ENCODE data around the gene DTNB. TPM values are rescaled to one million over a fixed set of nuclear protein-coding genes. Genes with fewer than 3 reads are reported as not detected.
"Not testable (repeated sequence)": the region's sequence is repeated elsewhere in the genome, so short reads cannot be mapped to it uniquely, and the experiment has no call there.

Gene DTNB
- total RNA-seq, 1 donor from 2014 or later: 5.7 TPM

DNA sequence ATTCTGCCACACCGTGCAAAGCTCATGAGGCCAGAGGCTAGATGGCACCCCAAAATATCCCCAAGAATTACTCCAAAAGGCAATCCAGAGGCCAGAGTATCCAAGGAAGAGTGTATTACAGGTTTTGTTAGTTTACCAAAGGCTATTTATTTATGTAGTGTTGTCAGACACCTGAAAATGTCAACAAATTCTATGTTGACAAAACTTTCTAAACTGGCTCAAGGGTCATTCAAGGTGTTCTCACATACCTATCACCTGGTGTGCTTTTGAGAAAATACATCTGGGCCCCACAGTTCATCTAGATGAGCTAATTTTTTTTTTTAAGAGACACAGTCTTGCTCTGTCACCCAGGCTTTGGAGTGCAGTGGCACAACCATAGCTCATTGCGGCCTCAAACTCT, 12.4 kb upstream of the DTNB start:
- no peak for DNase-seq (ENCODE audit: low spot score)
- intact Hi-C loops (cut with DNase I): no loop called here

DNA sequence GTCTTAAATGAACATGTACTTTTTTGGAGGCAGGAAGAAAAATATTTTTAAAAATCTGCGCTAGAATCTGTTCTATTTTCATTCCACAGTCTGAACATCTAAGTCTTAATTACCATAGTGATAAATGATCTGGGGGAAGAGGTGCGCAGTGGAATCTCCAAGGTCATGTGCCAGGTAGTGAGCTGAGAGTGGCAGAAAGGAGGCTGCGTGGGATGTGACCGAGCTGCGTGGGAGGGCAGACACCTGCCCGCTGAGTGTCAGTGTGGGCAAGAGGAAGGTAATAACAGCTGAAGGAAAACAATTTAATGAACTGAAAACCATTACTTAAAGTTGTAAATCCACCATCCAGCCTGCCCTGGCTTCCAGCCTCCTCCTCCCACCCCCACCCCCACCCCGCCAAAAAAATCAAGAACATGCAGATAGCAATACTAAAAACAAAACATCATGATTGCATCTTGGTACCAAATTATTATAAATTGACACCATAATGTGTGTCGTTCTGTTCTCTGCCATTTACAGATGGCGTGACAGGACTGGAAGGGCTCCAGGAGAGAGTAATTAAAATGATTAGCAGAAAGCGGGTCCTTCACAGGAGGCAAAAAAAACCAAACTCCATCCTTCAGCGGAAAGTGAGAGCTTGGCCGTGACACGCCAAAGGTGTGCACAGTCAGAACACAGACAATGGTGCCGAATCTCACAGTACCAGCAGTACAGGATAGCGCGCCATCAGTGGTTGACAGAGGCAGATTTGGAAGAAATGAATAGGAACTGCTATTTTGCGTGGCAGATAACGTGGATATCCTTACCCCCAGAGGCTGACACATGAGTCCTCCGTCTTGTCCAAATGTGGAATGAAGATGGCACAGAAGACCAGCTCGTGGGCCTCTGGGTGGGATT, 11.4 kb upstream of the DTNB start:
- intact Hi-C loops (cut with DNase I): no loop called here
- no peak for DNase-seq (ENCODE audit: low spot score)

- DNase-seq (ENCODE audit: low spot score): no peak
- intact Hi-C loops (cut with DNase I): no loop called here
Measured at GRCh38 chr2:25682082-25682481, 8.7 kb upstream of the DTNB start.

DNA sequence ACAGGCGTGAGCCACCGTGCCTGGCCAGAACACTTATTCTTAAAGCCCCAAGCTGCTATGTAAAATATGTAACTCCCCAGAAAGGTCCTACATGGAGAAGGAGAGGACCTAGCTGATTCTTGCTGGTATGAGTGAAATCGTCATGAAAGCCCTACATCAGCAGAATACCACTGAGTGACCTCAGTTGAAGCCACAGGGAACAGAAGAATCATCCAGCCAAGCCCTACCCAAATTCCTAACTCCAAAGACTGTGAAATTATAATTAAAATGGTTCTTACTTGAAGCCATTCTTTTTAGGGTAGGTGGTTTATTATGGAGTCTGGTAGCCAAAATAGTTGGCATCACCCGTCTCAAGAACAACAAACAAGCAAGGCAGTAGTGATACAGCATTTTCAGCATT, 4.5 kb upstream of the DTNB start:
- DNase-seq (ENCODE audit: low spot score): no peak
- intact Hi-C loops (cut with DNase I): loop anchor here (10.0 kb wide), 1 partner anchor 313 kb away; no protein-coding TSS in a partner anchor

DNA sequence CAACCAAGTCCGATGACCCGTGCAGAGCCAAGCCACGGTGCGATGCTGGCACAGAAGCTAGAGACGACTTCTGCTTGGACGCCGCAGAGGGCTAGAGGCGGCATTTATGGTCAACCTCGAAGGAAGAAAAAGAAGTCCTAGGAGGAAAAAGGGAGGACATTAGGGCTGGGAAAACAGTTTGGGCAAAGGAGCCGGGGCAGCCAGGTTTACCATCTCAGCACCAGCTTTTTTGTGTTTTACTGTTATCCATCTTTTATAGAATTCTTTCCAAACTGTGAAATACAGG, 643 bp upstream of the DTNB start:
- intact Hi-C loops (cut with DNase I): loop anchor here (10.0 kb wide), 1 partner anchor 309 kb away; no protein-coding TSS in a partner anchor
- DNase-seq (ENCODE audit: low spot score): no peak

- intact Hi-C loops (cut with DNase I): loop anchor here (10.0 kb wide), 1 partner anchor 308 kb away; no protein-coding TSS in a partner anchor
- DNase-seq (ENCODE audit: low spot score): no peak
Measured at GRCh38 chr2:25672494-25673299, 680 bp downstream of the DTNB start.

DNA sequence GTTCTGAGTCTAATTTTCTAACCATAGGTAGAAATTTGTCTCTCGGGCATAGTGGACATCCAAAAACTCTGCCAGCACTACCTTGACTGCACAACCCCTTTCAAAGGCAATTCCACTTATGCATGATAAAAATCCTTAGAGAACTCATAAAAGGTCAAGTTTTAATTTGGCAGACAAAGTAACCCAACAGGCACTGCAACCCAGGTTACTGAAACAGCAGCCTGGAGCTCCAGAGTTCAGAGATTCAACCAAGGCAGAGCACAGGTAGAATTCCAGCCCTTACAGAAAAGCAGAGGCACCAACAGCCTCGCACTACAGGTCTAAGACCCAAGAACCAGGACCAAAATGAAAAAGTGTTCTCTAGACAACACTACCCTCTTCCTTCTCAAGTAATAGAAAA, 1.8 kb downstream of the DTNB start:
- intact Hi-C loops (cut with DNase I): loop anchor here (10.0 kb wide), 1 partner anchor 307 kb away; no protein-coding TSS in a partner anchor
- DNase-seq (ENCODE audit: low spot score): no peak

- intact Hi-C loops (cut with DNase I): no loop called here
- no peak for DNase-seq (ENCODE audit: low spot score)
Measured at GRCh38 chr2:25669520-25669919, 3.9 kb downstream of the DTNB start.

DNA sequence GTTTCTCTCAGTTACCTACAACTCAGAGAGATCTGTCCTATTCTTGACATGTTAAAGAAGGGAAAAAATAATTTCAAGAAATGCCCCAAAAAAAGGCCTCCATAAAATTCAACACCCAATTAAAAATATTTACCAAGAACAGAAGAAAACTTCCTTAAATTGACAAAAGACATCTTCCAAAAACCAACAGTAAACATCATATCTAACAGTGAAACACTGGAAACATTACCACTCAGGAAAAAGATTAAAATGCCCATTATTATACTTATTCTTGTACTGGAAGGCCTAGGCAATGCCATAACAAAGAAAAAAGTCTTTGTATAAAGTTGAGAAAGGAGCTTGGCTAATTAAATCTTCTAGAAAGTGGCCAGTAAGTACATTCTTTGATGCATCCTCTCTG, 7.2 kb downstream of the DTNB start:
- DNase-seq (ENCODE audit: low spot score): no peak
- intact Hi-C loops (cut with DNase I): no loop called here

- not testable (repeated sequence) for DNase-seq (ENCODE audit: low spot score)
- intact Hi-C loops (cut with DNase I): loop anchor here (2.0 kb wide), 1 partner anchor 59 kb away; no protein-coding TSS in a partner anchor
Measured at GRCh38 chr2:25665429-25665828, 7.9 kb downstream of the DTNB start.

- intact Hi-C loops (cut with DNase I): loop anchor here (2.0 kb wide), 1 partner anchor 58 kb away; no protein-coding TSS in a partner anchor
- DNase-seq (ENCODE audit: low spot score): no peak
Measured at GRCh38 chr2:25664965-25665307, 8.4 kb downstream of the DTNB start.

- DNase-seq (ENCODE audit: low spot score): no peak
- intact Hi-C loops (cut with DNase I): loop anchor here (2.0 kb wide), 1 partner anchor 58 kb away; no protein-coding TSS in a partner anchor
Measured at GRCh38 chr2:25664183-25664964, 9.0 kb downstream of the DTNB start.

GRCh38 chr2:25655316-25655715, 18.1 kb downstream of the DTNB start:
- intact Hi-C loops (cut with DNase I): no loop called here
- DNase-seq (ENCODE audit: low spot score): no peak

DNA sequence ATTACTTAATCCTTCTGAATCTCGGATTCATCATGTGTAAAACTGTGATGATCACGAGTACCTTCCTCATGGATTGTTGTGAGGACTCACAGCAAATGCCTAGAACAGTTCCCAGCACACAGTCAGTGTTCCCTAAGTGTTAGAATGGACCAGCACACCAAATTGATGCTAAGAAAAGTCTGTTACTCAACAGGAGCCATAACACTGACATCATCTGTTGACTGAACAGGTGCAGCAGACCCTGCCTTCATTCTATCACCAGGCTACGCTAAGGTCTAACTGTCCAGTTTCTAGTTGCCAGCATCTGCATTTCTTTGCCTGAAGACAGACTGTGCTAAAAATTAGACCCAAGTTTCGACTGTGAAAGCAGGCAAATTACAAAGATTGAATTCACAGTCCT, 18.6 kb downstream of the DTNB start:
- intact Hi-C loops (cut with DNase I): no loop called here
- no peak for DNase-seq (ENCODE audit: low spot score)

DNA sequence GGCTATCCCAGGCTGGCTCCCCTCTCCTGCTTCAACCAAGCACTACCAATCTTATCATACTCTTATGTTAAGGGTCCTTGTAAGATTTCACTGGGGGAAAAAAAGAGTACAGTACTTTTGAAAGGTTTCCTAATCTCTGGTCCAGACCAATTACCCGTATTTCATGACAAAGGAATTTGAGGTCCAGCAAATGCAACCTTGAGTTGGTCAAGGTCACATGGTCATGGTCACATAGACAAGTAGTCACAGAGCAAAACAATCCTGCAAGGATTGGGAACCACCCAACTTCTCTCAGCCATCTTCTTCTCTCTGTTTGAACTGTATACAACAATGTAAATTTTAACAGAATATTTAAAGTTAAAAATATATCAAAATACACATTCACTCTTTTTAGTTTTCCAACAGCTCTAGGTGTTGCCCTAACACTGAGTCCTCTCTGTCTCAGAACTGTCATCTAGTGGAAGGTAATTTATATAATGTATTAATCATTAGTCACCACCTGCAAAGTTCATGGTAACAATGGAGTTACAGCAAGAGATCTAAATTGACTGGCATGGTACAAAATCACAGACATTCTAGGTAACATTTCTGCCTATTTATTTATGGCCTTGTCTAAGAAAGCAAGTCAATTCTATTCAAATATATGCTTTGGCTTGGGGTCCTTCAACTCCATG, 21.5 kb downstream of the DTNB start:
- DNase-seq (ENCODE audit: low spot score): no peak
- intact Hi-C loops (cut with DNase I): no loop called here

GRCh38 chr2:25651066-25651465, 22.3 kb downstream of the DTNB start:
- no peak for DNase-seq (ENCODE audit: low spot score)
- intact Hi-C loops (cut with DNase I): no loop called here

- no peak for DNase-seq (ENCODE audit: low spot score)
- intact Hi-C loops (cut with DNase I): no loop called here
Measured at GRCh38 chr2:25650256-25650655, 23.1 kb downstream of the DTNB start.

DNA sequence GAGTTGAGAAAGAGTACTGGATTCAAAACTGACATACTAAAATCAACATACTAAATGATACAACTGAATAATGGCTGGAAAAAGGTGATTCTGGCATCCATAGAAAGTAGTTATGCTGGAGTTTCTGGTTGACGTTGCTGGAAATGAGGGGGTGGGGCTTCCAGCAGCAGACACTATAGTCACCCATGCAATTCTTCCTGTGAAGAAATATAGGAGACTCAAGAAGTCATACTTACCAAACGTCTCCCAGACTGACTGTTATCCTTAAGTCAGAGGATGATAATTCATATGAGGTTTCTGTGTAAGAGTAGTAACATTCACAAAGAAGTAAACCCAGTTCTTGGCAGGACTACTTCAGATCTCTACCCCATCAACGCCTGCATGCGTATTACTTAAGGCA, 23.6 kb downstream of the DTNB start:
- no peak for DNase-seq (ENCODE audit: low spot score)
- intact Hi-C loops (cut with DNase I): no loop called here

- DNase-seq (ENCODE audit: low spot score): no peak
- intact Hi-C loops (cut with DNase I): no loop called here
Measured at GRCh38 chr2:25642298-25642697, 31.1 kb downstream of the DTNB start.

All from cardiac septum (tissue), 1 donor.